ENCODE measurements around the gene CCDC201.
A peak's percentile ranks its signal among the peaks of the same experiment; 100 is the strongest.

Gene CCDC201

DNA sequence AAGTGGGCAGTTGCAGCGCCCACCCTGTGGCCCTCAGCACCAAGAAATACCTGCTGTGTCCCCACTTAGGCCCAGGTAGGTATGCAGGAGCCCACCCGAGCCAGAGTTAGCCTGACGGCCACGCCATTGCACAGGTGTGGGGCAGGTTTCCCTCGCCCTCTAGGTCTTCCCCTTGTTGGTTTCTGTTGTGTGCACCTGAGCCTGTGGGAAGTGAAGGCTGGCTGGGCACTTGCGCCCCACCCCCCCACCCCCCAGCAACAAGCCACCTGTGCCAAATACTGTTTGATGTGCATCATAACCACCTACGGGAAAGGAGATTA is at the start of gene CCDC201:
Gene CCDC201, minus strand, starts transcription at position 48 of the 320 bp plus-strand sequence. CDS start 75 bp downstream, outside the sequence.
- no peak for DNase-seq

DNA sequence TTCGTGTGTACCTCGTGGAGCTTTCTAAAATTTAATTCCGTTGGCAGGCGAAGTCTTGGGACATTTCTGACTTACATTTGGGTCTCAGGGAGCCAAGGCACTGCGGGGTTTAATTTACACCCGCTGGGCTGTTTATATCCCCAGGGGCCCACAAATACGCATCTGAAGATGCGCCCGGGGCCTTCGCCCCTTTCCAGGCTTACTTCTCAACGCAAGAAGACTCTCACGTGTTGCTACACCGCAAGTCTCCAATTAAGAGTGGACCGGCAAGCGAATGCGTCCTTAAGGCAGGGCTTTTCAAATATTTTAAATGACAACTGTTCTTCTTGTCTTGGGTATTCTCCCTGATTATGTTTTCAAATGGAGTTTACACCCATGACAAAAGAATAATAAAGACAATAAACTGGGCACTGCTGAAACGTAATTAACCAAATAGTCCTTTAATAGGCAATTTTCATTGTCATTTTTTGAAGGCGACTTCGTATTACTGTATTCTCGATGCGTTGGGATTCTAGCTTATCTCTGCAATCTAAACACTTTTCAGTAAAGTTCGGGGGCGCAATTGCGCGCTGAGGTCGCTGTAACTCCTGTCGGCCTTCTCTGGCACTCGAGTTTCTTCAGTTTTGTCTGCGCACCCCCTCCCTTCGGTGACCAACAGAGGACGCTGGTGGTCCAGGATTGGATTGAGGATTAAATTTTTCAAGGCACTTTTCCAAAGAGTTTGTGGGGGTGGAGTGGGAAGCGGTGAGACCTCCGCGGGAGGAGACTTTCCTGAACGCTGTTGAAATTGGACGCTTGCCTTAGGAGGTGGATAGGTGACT is 49.0 kb upstream of the CCDC201 start:
- DNase-seq: peak in 6 of 14 donors; percentile 8 to 26 (median 16)

DNA sequence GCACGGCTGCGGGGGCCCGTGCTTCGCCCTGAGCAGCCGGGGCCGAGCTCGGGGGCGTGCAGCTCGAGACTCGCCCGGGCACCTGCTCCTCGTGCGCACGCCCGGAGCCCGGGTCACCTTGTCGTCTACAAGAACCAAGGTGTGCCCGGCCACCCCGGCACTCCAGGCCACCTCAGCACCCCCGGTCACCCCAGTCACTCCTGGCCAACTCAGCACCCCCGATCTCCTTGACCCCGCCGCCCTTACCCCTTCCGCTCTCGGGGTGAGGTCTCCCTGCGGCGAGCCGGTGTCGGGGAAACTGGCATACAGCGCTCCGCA is 48.5 kb upstream of the CCDC201 start:
- no peak for DNase-seq

- DNase-seq: peak in 1 of 14 donors; percentile 26
These were observed 47.9 kb upstream of the CCDC201 start, which contains the start of gene IGFBP3 for GRCh38 chr7:45920502-45921380. TSS of gene IGFBP3 (minus strand) at chr7:45921272. CDS start at chr7:45921140, 132 bp downstream.

DNA sequence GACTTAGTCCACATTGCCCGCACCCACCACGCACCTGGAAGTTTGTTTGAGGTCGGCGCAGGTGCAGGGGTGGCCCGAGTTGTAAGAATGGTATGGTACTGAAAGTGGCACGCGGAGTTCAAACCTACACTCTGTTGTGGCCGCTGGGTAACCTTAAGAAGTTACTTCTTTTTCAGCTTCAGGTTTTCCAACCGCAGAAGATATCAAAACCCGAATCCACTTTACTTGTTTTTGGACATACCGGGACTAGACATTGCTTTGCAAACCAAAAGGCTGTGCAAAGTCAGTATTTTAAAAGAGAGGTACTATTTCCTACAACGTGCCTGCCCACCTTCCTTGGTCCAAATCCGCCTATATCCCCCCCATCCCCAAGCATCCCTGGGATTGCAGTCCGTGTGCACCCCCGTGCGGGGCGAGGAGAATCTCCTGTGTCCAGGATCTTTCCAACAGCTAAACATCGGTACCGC is 47.1 kb upstream of the CCDC201 start:
- no peak for DNase-seq

DNA sequence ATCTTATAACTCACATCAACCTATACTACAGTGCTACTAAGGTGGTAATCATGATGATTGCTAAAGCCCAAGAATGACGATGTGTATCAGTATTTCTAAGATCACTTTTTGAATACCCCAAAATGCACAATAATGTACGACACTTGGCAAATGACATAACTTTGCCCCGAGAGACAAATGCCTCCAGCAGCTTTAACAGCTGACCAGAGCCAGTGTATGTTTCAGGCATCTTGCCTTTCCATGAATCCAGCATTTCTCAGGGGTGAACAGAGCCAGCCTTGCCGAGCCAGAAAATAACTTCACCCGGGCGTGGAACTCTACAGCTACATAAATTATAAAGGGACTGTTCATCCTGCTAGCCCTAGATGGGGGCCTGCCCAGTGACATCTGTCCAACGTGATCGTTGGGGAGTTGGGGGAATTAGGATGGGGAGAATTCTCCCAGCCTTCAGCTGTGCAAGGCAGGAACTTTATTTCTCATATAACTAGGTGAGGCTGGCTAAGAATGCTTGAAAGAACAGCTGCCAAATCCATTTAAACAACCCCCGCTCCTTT is 46.4 kb upstream of the CCDC201 start:
- no peak for DNase-seq

- no peak for DNase-seq
These were observed 45.7 kb upstream of the CCDC201 start for GRCh38 chr7:45918556-45918955.

GRCh38 chr7:45917658-45918057 is 44.8 kb upstream of the CCDC201 start:
- peak in 11 of 14 donors; percentile 3 to 72 (median 44) for DNase-seq

DNA sequence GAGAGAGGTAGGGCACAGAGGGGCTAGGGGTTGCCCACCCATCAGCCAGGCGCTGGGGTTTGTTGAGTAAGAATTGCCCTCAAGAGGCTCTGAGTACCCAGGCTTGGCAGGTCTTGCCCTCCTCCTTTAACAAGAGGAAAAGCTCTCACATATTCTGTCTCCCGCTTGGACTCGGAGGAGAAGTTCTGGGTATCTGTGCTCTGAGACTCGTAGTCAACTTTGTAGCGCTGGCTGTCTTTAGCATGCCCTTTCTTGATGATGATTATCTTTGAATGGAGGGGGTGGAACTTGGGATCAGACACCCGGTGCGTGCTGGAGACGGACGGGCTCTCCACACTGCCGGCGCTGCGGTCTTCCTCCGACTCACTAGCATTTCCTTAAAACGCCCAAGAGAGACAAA is 44.2 kb upstream of the CCDC201 start:
- no peak for DNase-seq

- no peak for DNase-seq
These were observed 42.7 kb upstream of the CCDC201 start for GRCh38 chr7:45915606-45916005.

- DNase-seq: no peak
These were observed 42.0 kb upstream of the CCDC201 start for GRCh38 chr7:45914911-45915310.

DNA sequence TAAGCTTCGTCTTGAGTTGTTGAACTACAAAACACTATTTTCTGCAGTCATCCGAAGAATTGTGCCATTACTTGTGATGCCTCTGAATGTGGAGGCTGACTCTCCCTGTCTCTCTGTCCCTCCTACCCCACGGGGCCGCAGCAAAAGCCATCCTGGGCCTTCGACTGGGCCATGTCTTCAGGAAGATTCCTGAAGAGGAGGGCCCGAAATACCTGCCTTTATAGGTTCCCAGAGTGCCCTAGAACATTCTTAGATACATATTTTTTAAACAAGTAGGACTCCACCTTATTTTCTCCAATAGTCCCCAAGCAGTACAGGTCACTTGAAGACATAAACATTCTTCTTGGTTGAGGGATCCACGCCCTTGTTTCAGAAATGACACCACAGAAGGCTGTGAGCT is 40.1 kb upstream of the CCDC201 start:
- no peak for DNase-seq

DNA sequence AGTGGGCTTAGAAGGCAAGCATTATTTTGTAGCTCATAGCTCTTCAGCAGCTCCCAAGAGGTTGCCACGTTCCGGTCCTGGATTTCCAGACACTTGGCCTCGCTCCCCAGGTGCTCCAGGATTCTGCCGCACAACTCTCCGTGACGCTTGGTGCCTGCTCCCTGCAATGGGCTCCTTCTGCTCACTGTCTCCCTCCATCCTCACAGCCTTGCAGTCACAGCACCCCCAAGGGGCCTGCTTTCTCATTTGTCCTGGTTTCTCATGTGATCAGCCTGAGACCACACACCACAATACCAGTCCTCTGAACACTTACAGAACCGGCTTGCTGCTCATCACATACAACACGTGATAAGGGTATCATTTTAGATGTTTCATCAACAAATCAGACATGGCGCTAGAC is 38.4 kb upstream of the CCDC201 start:
- no peak for DNase-seq

- no peak for DNase-seq
These were observed 38.0 kb upstream of the CCDC201 start for GRCh38 chr7:45910855-45911254.

DNA sequence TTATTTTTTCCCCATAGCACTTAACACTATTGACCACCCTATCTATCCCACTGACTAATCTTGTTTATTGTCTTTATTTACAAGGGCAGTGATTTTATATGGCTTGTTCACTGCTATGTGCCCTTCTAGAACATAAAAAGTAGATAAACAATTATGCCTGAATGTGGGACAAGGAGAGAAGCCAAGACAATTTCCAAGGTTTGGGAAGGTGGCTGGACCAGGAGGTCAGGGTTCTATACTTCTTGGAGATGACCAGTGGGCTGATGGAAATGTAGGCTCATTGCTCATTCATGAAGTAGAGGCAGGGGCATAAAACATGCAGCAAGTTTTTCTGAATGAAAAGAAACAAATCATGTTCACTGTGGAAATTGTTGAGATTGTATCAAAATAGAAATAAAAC is 36.7 kb upstream of the CCDC201 start:
- no peak for DNase-seq

- no peak for DNase-seq
These were observed 29.9 kb upstream of the CCDC201 start for GRCh38 chr7:45902820-45903219.

DNA sequence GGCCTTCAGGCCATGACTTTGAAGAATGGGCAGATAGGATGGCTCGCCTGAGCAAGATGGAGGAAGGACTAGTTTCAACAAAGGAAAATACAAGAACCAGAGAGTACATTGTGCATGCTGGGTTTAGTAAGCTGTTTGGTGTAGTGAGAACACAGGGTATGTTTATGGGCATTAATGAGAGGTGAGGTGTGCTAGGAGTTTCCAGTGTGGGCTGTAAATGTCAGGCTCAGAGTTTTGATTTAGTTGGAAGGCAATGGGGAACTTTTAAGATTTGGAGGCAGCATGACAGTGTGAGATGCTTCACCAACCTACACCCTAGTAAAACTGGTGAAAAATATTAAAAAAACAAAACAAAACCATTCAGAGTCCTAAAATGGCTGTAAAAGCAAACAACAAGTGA is 28.7 kb upstream of the CCDC201 start:
- DNase-seq: no peak

DNA sequence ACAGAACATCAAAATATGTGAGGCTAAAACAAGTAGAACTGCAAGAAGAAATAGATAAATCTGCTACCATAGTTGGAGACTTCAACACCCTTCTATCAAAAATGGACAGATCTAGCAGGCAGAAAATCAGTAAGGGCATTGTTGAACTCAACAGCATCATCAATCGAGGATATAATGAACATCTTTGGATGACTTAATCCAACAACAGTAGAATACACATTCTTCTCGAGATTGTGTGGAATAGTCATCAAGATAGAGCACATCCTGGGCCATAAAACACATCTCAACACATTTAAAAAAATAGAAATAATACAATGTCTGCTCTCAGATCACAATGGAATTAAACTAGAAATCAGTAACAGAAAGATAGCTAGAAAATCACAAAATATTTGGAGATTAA is 25.3 kb upstream of the CCDC201 start:
- no peak for DNase-seq

GRCh38 chr7:45897042-45897690 is 24.3 kb upstream of the CCDC201 start:
- DNase-seq: no peak

GRCh38 chr7:45894665-45895062 is 21.8 kb upstream of the CCDC201 start:
- no peak for DNase-seq

- no peak for DNase-seq
These were observed 21.2 kb upstream of the CCDC201 start for GRCh38 chr7:45893996-45894664.

GRCh38 chr7:45893374-45893995 is 20.6 kb upstream of the CCDC201 start:
- DNase-seq: no peak

Measured in C1 segment of cervical spinal cord (tissue), 14 donors.